ENCODE measurements around the gene SLC35F3. TPM values are rescaled to one million over a fixed set of nuclear protein-coding genes. Genes with fewer than 3 reads are reported as not detected.
A peak's percentile ranks its signal among the peaks of the same experiment; 100 is the strongest.

The SLC35F3 gene
- total RNA-seq, 8 experiments from 2014 or later: 0.46 to 2.1 (median 0.71) TPM; not detected in 3

DNA sequence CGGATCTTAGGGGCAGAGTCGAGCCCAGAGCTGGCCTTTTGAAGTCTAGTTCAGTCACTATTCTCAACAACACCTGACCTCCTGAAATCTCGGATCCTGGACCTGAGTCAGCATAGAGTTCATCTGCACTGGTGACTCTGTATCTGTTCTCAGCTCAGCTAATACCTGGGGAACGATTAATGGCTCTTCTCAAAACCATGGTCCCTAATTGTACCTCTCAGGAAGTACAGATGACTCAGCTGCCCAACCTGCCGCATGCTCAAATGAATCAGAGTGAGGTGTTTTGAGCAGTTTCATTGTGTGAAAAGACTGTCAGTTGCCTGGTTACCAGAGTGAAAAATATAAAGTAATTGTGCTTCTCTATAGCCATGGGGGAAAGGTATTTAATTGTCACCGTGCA, 89.2 kb downstream of the SLC35F3 start:
- in situ Hi-C loops (cut with MboI; ENCODE audit: low pct_unique_long_range_greater_than_20kb in 2 of 9, low sequenced_read_pairs in 9 of 9, unreplicated experiment in 9 of 9): no loop called here
- H3K4me3 ChIP-seq: no peak overlapping the region
- ATAC-seq (replicated peaks in 6 of 8): peak in 4 of 8 experiments; percentile 44 to 92 (median 48)
- WGBS, 10 experiments: 0 to 83% (median 49%) methylated on average over 1 to 6 of the region's 6 CpGs
- no peak overlapping the region for H3K27ac ChIP-seq
- peaks cover 0 to 4% of the 10 kb centered on the region in 2 donors for H3K4me1 ChIP-seq (replicated peaks in 1 of 2)

DNA sequence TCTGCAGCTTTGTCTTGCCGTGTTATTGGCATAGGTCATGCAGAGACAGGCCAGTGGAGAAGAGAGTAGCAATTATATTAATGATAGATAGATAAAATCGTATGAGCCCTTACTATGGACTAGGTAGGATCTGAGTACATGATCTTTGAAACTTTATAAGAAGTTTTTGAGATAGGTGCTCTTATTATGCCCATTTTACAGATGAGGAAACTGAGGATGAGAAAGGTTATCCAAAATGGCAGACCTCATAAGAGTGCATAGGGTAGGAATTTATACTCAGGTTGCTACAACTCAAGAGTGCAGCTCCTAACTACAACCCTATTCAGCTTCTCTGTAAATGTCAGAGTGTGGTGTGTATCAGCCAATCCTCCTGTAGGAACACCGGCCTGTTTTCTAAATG, 89.6 kb downstream of the SLC35F3 start:
- ATAC-seq (replicated peaks in 6 of 8): no peak
- WGBS, 10 experiments: 18 to 100% (median 70%) methylated on average over 1 to 3 of the region's 3 CpGs
- Histone ChIP-seq H3K4me3 (no peak overlapping the region), H3K4me1 (replicated peaks in 1 of 2) (peaks cover 0 to 4% of the 10 kb centered on the region in 2 donors), H3K27ac (no peak overlapping the region)
- in situ Hi-C loops (cut with MboI; ENCODE audit: low pct_unique_long_range_greater_than_20kb in 2 of 9, low sequenced_read_pairs in 9 of 9, unreplicated experiment in 9 of 9): no loop called here

DNA sequence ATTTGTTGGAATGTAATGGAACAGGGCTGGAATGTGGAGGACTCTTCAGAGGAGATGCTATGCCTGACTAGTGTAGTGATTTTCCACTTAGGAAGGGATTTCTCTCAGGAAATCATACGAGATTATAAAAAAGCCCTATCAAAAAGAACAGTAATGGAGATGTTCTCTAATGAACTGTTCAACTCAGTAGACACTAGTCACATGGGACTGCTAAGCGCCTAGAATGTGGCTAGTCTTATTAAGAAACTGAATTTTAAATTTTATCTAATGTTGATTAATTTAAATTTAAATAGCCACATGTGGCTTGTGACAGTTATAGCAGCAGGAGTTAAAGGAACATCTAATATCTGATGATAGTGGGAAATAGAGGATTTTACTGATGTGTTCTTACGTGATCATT, 94.0 kb downstream of the SLC35F3 start:
- Histone ChIP-seq H3K4me3 (no peak overlapping the region), H3K4me1 (replicated peaks in 1 of 2) (peaks cover 2 to 4% of the 10 kb centered on the region in 2 donors), H3K27ac (no peak overlapping the region)
- in situ Hi-C loops (cut with MboI; ENCODE audit: low pct_unique_long_range_greater_than_20kb in 2 of 9, low sequenced_read_pairs in 9 of 9, unreplicated experiment in 9 of 9): no loop called here
- peak in 1 of 8 experiments; percentile 5 for ATAC-seq (replicated peaks in 6 of 8)
- 6 to 95% (median 80%) methylated on average over 1 to 3 of the region's 3 CpGs; no CpG with 5 or more reads in 1 of the 10 experiments for WGBS, 10 experiments

DNA sequence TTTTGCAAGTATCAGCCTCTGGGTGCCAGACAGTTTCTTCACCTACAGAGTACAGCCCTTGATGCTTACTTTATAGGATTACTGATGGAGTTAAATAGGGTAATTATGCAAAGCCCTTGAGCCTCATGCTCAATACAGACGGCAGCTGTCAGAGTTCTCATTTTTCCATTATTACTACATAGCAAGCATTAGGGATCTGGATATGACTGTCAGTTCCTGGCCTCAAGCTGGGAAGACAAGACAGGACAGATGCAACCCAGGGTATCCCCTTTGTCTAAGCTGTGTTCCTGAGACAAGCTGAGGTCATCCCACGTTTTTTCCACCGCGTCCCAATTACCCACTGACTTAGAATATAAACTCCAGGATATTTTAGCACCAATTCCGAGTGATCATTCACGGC, 94.4 kb downstream of the SLC35F3 start:
- Histone ChIP-seq H3K27ac (no peak overlapping the region), H3K4me1 (replicated peaks in 1 of 2) (peaks cover 2 to 4% of the 10 kb centered on the region in 2 donors), H3K4me3 (no peak overlapping the region)
- peak in 2 of 8 experiments; percentile 16 to 47 for ATAC-seq (replicated peaks in 6 of 8)
- in situ Hi-C loops (cut with MboI; ENCODE audit: low pct_unique_long_range_greater_than_20kb in 2 of 9, low sequenced_read_pairs in 9 of 9, unreplicated experiment in 9 of 9): no loop called here
- 29 to 100% (median 78%) methylated on average over 1 to 6 of the region's 6 CpGs; no CpG with 5 or more reads in 3 of the 10 experiments for WGBS, 10 experiments

DNA sequence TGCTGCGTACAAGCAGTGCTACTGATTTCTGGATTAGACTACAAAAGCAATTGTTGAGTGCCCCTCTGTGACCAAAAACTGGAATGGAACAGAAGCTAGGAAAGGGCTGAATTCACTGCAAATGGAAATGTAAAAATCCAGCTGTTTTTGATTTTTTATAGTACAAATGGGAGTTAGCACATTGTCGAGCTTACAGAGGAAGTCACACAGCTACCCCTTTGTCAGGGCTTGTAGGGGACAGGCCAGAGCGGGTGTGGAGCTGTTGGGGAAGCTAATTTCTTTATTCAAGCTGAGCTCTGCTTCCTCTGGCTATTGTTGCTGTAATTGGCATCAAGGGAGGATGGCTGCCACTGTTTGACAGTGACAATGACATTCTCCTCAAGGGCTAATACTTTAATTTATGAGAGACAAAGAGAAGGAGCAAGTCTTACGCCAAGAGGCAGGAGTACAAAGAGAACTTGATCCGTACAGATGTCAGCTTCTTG, 96.1 kb downstream of the SLC35F3 start:
- peak in 1 of 8 experiments; percentile 27 for ATAC-seq (replicated peaks in 6 of 8)
- WGBS, 10 experiments: 0 to 38% (median 17%) methylated on average over 1 to 5 of the region's 5 CpGs; no CpG with 5 or more reads in 1 of the 10 experiments
- in situ Hi-C loops (cut with MboI; ENCODE audit: low pct_unique_long_range_greater_than_20kb in 2 of 9, low sequenced_read_pairs in 9 of 9, unreplicated experiment in 9 of 9): no loop called here
- Histone ChIP-seq H3K4me3 (no peak overlapping the region), H3K4me1 (replicated peaks in 1 of 2) (peaks cover 2 to 11% of the 10 kb centered on the region in 2 donors), H3K27ac (no peak overlapping the region)

DNA sequence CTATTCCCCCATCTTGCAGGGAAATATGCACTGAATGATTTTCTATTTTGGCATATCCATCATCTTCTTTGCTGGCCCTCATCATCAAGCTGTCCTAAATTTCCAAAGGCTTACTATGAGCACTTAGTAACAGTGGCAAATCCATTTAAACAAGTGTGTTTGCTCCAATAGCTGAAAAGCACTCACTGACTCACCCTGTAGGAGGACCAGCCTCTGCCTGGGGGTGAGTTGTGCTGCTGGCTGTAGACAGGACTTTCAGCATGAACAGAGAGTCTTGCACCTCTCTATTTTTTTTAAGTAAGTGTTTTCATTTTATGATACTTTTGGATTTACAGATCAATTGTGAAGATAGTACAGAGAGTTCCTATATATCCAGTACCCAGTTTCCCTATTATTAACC, 97.3 kb downstream of the SLC35F3 start:
- peak in 2 of 8 experiments; percentile 51 to 92 for ATAC-seq (replicated peaks in 6 of 8)
- Histone ChIP-seq H3K27ac (no peak overlapping the region), H3K4me3 (no peak overlapping the region), H3K4me1 (replicated peaks in 1 of 2) (peaks cover 2 to 11% of the 10 kb centered on the region in 2 donors)
- in situ Hi-C loops (cut with MboI; ENCODE audit: low pct_unique_long_range_greater_than_20kb in 2 of 9, low sequenced_read_pairs in 9 of 9, unreplicated experiment in 9 of 9): no loop called here

DNA sequence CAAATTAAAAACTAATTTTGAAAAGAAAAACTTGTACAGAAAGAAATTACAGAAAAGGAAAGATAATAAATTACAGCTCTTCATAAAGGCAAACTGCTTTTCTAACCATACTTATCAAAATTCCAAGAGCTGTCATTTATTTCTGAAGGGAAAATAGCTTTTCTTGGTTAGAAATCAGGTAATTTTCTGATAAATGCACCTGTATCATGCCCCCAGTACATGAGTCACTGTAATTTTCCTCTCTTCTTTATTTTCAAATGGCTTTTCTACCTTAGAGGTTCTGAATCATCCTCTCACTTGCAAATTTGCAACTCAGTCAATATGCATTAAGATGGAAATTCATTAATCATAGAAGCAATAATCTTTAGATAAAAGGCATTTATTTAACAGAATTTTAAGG, 100.1 kb downstream of the SLC35F3 start:
- no peak overlapping the region for H3K27ac ChIP-seq
- in situ Hi-C loops (cut with MboI; ENCODE audit: low pct_unique_long_range_greater_than_20kb in 2 of 9, low sequenced_read_pairs in 9 of 9, unreplicated experiment in 9 of 9): no loop called here
- ATAC-seq (replicated peaks in 6 of 8): peak in 1 of 8 experiments; percentile 51
- H3K4me3 ChIP-seq: no peak overlapping the region
- H3K4me1 ChIP-seq (replicated peaks in 1 of 2): peaks cover 2 to 7% of the 10 kb centered on the region in 2 donors

DNA sequence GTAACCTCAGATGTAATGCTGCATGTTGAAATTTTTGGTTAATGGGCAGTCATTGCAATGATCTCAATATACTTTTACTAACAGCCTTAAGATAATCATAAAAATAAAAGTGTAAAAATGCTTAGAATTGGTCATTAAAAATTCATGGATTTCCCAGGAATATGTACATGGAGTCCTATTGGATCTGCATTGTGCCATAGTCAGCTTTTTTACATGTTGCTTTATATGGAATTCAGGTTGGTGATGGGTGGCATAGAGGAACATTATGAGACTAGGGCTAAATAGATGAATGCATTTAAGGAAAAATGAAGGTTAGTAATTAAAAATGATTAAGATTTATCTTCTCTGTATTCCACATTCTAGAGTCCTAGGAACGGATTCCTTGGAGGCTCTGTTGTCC, 103.2 kb downstream of the SLC35F3 start:
- WGBS, 10 experiments: 0 to 100% (median 60%) methylated on average over 1 of the region's 1 CpG; no CpG with 5 or more reads in 3 of the 10 experiments
- Histone ChIP-seq H3K27ac (no peak overlapping the region), H3K4me1 (replicated peaks in 1 of 2) (peaks cover 0 to 7% of the 10 kb centered on the region in 2 donors), H3K4me3 (no peak overlapping the region)
- in situ Hi-C loops (cut with MboI; ENCODE audit: low pct_unique_long_range_greater_than_20kb in 2 of 9, low sequenced_read_pairs in 9 of 9, unreplicated experiment in 9 of 9): no loop called here
- no peak for ATAC-seq (replicated peaks in 6 of 8)

DNA sequence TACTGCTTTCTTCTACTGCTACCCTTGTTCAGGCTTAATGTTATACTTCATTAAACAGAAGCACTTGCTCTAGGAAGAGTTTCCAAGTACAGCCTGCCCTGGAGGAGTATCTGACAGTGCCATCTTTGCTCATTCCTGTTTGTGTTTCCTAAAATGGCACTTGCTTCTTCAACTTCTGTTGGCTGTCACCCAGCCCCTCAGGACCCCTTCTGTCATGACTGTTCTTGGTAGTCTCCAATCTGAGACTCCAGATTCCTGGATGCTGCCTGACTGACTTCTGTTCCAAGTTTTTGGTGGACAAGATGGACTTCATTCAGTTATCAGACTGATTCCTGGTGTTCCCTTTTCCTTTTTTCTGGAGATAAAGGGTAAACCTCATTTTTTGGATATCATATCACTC, 104.1 kb downstream of the SLC35F3 start:
- no peak for ATAC-seq (replicated peaks in 6 of 8)
- in situ Hi-C loops (cut with MboI; ENCODE audit: low pct_unique_long_range_greater_than_20kb in 2 of 9, low sequenced_read_pairs in 9 of 9, unreplicated experiment in 9 of 9): no loop called here
- Histone ChIP-seq H3K4me1 (replicated peaks in 1 of 2) (peaks cover 0 to 7% of the 10 kb centered on the region in 2 donors), H3K27ac (no peak overlapping the region), H3K4me3 (no peak overlapping the region)

DNA sequence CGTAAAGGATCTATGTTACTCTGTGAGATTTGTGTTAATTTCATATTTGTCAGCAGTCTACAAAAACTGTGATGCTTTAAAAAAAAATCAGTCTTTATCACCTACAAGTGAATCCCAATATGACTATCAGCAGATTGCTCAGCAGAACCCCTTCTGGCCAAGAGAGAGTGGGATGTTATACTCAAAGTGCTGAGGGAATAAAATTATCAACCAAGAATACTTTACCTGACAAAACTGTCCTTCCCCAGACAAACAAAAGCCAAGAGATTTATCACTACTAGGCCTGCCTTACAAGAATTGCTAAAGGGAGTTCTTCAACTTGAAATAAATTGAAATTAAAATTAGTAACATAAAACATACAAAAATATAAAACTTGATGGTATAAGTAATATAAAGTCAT, 105.2 kb downstream of the SLC35F3 start:
- ATAC-seq (replicated peaks in 6 of 8): no peak
- in situ Hi-C loops (cut with MboI; ENCODE audit: low pct_unique_long_range_greater_than_20kb in 2 of 9, low sequenced_read_pairs in 9 of 9, unreplicated experiment in 9 of 9): no loop called here
- WGBS, 10 experiments: 0 to 91% (median 80%) methylated on average over 1 of the region's 1 CpG; no CpG with 5 or more reads in 1 of the 10 experiments
- peaks cover 0 to 7% of the 10 kb centered on the region in 2 donors for H3K4me1 ChIP-seq (replicated peaks in 1 of 2)
- H3K27ac ChIP-seq: no peak overlapping the region
- H3K4me3 ChIP-seq: no peak overlapping the region

DNA sequence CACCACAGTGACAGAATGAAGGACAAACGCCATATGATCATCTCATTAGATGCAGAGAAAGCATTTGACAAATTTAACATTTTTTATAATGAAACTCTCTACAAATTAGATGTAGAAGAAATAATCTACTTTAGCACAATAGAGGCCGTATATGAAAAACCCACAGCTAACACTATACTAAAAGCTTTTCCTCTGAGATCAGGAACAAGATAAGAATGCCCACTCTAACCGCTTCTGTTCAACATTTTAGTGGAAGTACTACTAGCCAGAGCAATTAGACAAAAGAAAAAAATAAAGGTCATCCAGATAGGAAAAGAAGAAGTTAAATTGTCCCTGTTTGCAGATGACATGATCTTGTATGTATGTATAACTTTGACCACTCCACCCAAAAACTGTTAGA, 109.7 kb downstream of the SLC35F3 start:
- no peak for ATAC-seq (replicated peaks in 6 of 8)
- in situ Hi-C loops (cut with MboI; ENCODE audit: low pct_unique_long_range_greater_than_20kb in 2 of 9, low sequenced_read_pairs in 9 of 9, unreplicated experiment in 9 of 9): no loop called here
- Histone ChIP-seq H3K4me1 (replicated peaks in 1 of 2) (peaks cover 0 to 10% of the 10 kb centered on the region in 2 donors), H3K4me3 (no peak overlapping the region), H3K27ac (no peak overlapping the region)
- WGBS, 10 experiments: 17 to 91% (median 85%) methylated on average over 1 to 3 of the region's 3 CpGs; no CpG with 5 or more reads in 2 of the 10 experiments

DNA sequence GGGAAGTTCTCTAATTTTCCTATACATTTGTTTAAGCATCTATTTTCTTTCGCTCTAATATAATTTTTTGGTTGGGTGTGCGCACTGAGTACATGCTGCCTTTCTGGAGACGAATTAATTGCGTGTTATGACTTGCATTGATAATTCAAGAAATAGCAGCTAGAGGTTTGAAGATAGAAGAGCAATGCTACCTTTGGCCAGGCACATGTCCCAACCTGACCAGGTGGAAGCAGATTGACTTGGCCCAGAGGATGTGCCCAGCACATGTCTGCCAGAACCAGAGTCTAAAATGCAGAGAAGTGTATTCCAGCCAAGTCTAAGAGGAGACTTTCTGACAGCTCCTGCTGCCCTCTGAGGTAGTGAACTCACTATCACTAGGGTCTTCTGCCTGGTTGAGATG, 114.3 kb downstream of the SLC35F3 start:
- WGBS, 10 experiments: 38 to 100% (median 94%) methylated on average over 1 to 4 of the region's 4 CpGs; no CpG with 5 or more reads in 3 of the 10 experiments
- no peak overlapping the region for H3K27ac ChIP-seq
- no peak overlapping the region for H3K4me3 ChIP-seq
- peaks cover 0 to 10% of the 10 kb centered on the region in 2 donors for H3K4me1 ChIP-seq (replicated peaks in 1 of 2)
- ATAC-seq (replicated peaks in 6 of 8): no peak
- in situ Hi-C loops (cut with MboI; ENCODE audit: low pct_unique_long_range_greater_than_20kb in 2 of 9, low sequenced_read_pairs in 9 of 9, unreplicated experiment in 9 of 9): no loop called here

DNA sequence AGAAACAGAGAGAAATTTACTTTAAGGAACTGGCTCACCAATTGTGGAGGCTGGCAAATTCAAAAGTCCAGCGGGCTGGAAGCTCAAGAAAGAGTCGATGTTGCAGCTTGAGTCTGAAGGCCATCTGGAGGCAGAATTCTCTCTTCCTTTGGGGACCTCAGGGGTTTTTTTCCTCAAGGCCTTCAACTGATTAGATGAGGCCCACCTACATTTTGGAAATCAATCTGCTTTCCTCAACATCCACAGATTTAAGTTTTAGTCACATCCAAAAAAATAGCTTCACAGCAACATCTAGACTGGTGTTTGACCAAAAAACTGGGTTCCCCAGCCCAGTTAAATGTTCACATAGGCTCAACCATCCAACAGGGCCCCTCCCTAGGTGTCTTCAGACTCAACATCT, 114.9 kb downstream of the SLC35F3 start:
- 14 to 100% (median 83%) methylated on average over 1 to 2 of the region's 2 CpGs; no CpG with 5 or more reads in 1 of the 10 experiments for WGBS, 10 experiments
- H3K27ac ChIP-seq: no peak overlapping the region
- ATAC-seq (replicated peaks in 6 of 8): no peak
- in situ Hi-C loops (cut with MboI; ENCODE audit: low pct_unique_long_range_greater_than_20kb in 2 of 9, low sequenced_read_pairs in 9 of 9, unreplicated experiment in 9 of 9): no loop called here
- no peak overlapping the region for H3K4me3 ChIP-seq
- peaks cover 0 to 10% of the 10 kb centered on the region in 2 donors for H3K4me1 ChIP-seq (replicated peaks in 1 of 2)

DNA sequence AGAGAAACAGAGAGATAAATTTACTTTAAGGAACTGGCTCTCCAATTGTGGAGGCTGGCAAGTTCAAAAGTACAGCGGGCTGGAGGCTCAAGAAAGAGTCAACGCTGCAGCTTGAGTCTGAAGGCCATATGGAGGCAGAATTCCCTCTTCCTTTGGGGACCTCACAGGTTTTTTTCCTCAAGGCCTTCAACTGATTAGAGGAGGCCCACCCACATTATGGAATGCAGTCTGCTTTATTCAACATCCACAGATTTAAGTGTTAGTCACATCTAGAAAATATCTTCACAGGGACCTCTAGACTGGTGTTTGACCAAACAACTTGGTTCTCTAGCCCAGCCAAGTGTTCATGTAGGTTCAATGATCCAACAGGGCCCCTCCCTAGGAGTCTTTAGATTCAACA, 117.8 kb downstream of the SLC35F3 start:
- no peak overlapping the region for H3K27ac ChIP-seq
- H3K4me3 ChIP-seq: no peak overlapping the region
- in situ Hi-C loops (cut with MboI; ENCODE audit: low pct_unique_long_range_greater_than_20kb in 2 of 9, low sequenced_read_pairs in 9 of 9, unreplicated experiment in 9 of 9): no loop called here
- H3K4me1 ChIP-seq (replicated peaks in 1 of 2): peaks cover 0 to 10% of the 10 kb centered on the region in 2 donors
- ATAC-seq (replicated peaks in 6 of 8): no peak
- WGBS, 10 experiments: 0 to 100% (median 90%) methylated on average over 1 to 2 of the region's 2 CpGs; no CpG with 5 or more reads in 3 of the 10 experiments

Data from motor neuron (in vitro differentiated cells).